NT2/D1 (cell line): ENCODE measurements around the gene FCRLB.

Experiments
- DNase-seq: peaks from one replicate; pipeline ENCODE4 v3.0.0-alpha.2; 2011; ENCODE audit warnings: low read depth, low spot score
- H3K27me3 ChIP-seq: 2 replicates; pipeline ENCODE4 v1.6.0; 2011; ENCODE audit warnings: mild to moderate bottlenecking; ENCODE audit not compliant: insufficient read length, insufficient read depth
- H3K36me3 ChIP-seq: 2 replicates; pipeline ENCODE4 v1.6.1; 2011; ENCODE audit warnings: mild to moderate bottlenecking, low read length, mixed read lengths; ENCODE audit not compliant: insufficient read depth, insufficient read length
- H3K4me1 ChIP-seq: 2 replicates; pipeline ENCODE4 v1.5.1; 2011; ENCODE audit not compliant: insufficient read depth, insufficient read length
- H3K4me3 ChIP-seq: 2 replicates; pipeline ENCODE4 v1.5.1; 2011; ENCODE audit warnings: low read depth; ENCODE audit not compliant: insufficient read length
- H3K9ac ChIP-seq: 2 replicates; pipeline ENCODE4 v1.6.0; 2011; ENCODE audit warnings: low read depth; ENCODE audit not compliant: insufficient read length
- H3K9me3 ChIP-seq: 2 replicates; pipeline ENCODE4 v1.5.1; 2011; ENCODE audit warnings: mild to moderate bottlenecking, low read length; ENCODE audit not compliant: insufficient read depth
- SUZ12 ChIP-seq: IDR thresholded peaks from 2 replicates; pipeline ENCODE4 v1.6.1; 2011; ENCODE audit not compliant: insufficient read length, insufficient read depth; ENCODE audit errors: extremely low read depth
- YY1 ChIP-seq: IDR thresholded peaks from 2 replicates; pipeline ENCODE4 v1.6.1; 2011; ENCODE audit not compliant: insufficient read length, insufficient read depth
- ZNF274 ChIP-seq: IDR thresholded peaks from 2 replicates; pipeline ENCODE4 v1.6.1; 2011; ENCODE audit warnings: mild to moderate bottlenecking, low read depth, low read length

The FCRLB gene

DNA sequence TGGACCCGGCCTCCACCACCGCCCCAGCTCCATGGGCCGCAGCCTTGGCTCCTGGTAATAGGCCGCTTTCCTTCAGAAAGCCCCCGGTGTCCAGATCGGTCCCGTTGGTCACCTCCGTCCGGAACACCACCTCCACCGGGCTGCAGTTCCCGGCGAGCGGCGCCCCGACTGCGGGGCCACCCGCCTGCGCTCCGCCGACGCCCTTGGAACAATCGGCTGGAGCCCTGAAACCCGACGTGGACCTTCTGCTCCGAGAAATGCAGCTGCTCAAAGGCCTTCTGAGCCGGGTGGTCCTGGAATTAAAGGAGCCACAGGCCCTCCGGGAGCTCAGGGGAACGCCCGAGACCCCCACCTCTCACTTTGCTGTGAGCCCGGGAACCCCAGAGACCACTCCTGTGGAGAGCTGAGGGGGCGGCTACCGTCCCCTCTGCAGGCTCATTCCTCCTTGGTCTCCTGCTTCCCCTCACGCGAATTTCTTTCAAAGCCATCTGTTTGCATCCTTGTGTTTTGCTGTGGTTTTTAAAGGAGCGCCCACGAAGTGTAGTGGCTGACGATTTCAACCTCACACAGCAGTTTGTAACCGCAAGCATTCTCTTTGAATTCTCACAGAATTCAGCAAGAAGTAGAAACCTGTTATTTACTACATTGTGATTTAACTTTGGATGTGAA lies 6.0 kb downstream of the FCRLB start:
- H3K9ac ChIP-seq = peak overlapping the region; percentile 95
- H3K9me3 ChIP-seq = no peaks in the 10 kb centered on the region
- H3K4me3 ChIP-seq = peak overlapping the region; percentile 91
- peaks cover 57% of the 10 kb centered on the region for H3K27me3 ChIP-seq
- peaks cover 6% of the 10 kb centered on the region for H3K4me1 ChIP-seq
- no peaks in the 10 kb centered on the region for H3K36me3 ChIP-seq
- TF ChIP-seq SUZ12 (no peak), ZNF274 (no peak), YY1 (no peak)
- DNase-seq = no peak

DNA sequence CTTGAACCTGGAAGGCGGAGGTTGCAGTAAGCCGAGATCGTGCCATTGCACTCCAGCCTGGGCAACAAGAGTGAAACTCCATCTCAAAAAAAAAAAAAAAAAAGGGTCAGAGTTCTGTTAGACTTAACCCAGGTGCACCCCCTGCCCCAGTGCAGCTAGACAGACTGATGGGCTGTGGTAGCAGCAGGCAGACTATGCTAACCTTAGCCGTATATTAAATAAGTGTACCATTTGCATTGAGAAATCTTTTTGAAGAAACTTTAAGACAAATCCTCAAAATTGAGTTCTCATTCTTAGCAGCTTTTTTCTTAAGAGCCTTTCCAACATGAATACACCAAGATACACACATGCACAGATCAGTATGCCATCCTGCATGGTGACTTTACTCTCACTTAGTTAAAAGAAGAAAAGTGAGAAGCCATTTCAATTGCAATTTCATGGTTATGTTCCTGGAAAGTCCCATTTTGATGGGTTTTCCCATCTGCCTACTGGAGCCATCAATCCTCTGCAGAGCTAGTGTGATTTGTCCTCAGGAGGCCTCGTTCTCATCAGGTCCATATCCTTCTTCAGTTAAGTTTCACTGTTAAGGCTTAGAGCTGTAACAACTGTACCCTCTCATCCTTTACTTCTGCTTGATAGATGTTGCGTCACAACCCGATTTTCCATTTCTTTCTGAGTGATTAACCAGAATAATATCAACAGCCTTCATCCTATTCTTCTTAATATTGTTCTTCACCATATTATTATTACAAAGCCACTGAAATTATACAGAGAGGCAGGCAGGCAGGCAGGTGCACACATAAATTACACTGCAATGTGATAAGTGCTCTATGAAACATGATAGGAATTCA lies 7.3 kb downstream of the FCRLB start:
- peaks cover 51% of the 10 kb centered on the region for H3K27me3 ChIP-seq
- no peak for DNase-seq
- no peak overlapping the region for H3K9ac ChIP-seq
- H3K4me3 ChIP-seq = no peak overlapping the region
- H3K4me1 ChIP-seq = peaks cover 6% of the 10 kb centered on the region
- H3K9me3 ChIP-seq = no peaks in the 10 kb centered on the region
- no peaks in the 10 kb centered on the region for H3K36me3 ChIP-seq
- TF ChIP-seq ZNF274 = no peak
- TF ChIP-seq SUZ12 = no peak
- no peak for TF ChIP-seq YY1

DNA sequence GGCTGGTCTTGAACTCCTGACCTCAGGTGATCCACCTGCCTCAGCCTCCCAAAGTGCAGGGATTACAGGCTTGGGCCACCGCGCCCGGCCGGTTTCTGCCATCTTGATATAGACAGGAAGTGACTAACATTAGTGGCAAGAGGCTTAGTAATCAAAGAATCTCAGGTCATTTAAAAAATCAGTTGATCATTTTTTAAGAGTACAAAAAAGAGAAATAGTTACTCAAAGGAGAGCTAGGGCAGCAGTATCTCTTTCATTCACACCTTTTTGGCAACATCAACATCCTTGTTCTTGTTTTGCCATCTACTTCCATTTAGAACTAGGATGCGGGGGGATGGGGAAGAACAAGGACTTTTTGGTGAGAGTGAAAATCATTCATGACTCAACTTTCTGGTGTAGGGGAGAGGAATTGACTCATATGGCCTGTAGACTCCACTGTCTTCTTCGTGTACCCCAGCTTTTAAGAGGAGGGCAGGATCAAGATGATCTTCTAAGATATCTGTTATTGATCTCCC lies 8.8 kb downstream of the FCRLB start:
- DNase-seq = no peak
- Histone ChIP-seq H3K27me3 (peaks cover 37% of the 10 kb centered on the region), H3K36me3 (no peaks in the 10 kb centered on the region), H3K4me3 (no peak overlapping the region), H3K9ac (no peak overlapping the region), H3K9me3 (no peaks in the 10 kb centered on the region), H3K4me1 (peaks cover 4% of the 10 kb centered on the region)
- TF ChIP-seq ZNF274 = no peak
- no peak for TF ChIP-seq YY1
- TF ChIP-seq SUZ12 = no peak

DNA sequence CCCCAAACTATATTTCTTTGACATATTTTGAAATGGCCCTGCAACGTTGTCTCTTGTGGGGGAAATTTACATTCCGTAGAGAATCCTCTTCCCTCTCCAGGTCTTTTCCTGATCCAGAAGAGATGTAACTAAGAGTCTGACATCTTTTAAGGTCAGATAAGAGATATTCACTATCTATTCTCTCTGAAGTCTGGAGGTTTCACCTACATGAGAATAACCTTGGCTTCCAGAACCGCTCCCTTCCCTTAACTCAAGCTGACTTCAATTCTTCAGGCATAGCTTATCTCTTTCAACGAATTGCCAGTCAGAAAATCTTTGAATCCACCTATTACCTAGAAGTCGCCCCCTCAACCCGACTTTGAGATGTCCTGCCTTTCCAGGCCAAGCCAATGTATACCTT lies 9.9 kb downstream of the FCRLB start:
- no peak for TF ChIP-seq SUZ12
- no peak for TF ChIP-seq ZNF274
- no peak for TF ChIP-seq YY1
- Histone ChIP-seq H3K4me3 (no peak overlapping the region), H3K4me1 (no peaks in the 10 kb centered on the region), H3K27me3 (peaks cover 26% of the 10 kb centered on the region), H3K9ac (no peak overlapping the region), H3K9me3 (no peaks in the 10 kb centered on the region), H3K36me3 (no peaks in the 10 kb centered on the region)
- no peak for DNase-seq

DNA sequence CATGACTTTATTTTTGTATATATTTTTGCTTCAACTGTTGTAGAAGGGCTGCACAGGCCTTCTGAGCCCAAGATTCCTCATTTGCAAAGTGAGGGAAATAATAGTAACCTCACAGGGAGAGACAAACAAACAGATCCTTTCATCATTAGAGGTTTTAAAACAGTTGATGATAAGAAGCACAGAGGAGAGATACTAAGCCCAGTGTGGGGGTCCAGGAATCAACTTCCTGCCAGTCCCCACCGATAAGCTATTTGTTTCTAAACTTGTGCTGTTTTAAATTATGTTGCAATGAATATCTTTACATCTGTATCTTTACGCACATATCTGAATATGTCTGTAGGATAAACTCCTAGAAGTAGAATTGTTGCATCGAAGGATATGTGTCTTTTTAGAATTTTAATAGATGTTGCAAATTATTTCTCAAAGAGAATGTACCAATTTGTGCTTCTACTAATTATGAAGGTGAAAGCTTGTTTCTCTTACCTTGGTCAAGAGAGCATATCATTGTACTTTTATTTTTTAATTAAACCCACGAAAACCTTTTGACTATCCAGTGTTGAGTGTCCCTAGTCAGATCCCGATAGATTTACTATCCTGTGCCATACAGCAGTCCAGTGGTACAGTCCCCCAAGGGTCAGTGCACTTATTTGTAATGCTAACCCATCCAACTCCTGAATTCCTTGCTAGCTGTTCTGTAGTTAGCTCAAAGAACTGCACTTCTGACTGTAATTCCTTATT lies 10.8 kb downstream of the FCRLB start:
- no peak for DNase-seq
- Histone ChIP-seq H3K4me3 (no peak overlapping the region), H3K27me3 (peaks cover 19% of the 10 kb centered on the region), H3K9me3 (no peaks in the 10 kb centered on the region), H3K4me1 (no peaks in the 10 kb centered on the region), H3K9ac (no peak overlapping the region), H3K36me3 (no peaks in the 10 kb centered on the region)
- TF ChIP-seq ZNF274 (no peak), SUZ12 (no peak), YY1 (no peak)

DNA sequence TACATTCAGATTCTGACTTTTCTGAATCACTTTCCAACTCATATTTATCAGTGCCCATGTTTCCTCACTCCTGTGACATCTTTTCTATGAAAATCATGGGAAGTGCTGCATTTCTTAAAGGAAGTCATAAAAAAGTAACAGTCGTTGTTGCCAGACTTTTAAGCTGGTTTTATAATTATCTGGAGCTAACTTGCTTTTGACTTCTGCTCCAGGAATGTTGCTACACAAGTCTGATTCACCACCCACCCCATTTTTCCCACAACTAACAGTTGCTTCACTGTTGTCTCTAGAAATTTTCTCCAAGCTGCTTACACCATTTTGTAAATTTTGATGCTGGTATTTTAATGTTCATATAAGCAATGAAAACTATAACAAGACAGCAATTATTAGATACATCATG lies 12.2 kb downstream of the FCRLB start:
- Histone ChIP-seq H3K27me3 (peaks cover 10% of the 10 kb centered on the region), H3K4me3 (no peak overlapping the region), H3K4me1 (no peaks in the 10 kb centered on the region), H3K9ac (no peak overlapping the region), H3K9me3 (no peaks in the 10 kb centered on the region), H3K36me3 (no peaks in the 10 kb centered on the region)
- no peak for DNase-seq
- no peak for TF ChIP-seq SUZ12
- TF ChIP-seq YY1 = no peak
- TF ChIP-seq ZNF274 = no peak
